GM15510 (cell line): Measurements from ENCODE around the gene WWOX.

Experiments
- POLR2A ChIP-seq: IDR thresholded peaks from 3 replicates; pipeline ENCODE4 v1.6.1; 2011; ENCODE audit warnings: borderline replicate concordance; ENCODE audit not compliant: insufficient read length; ENCODE audit errors: extremely low read depth

WWOX gene

GRCh38 chr16:79037521-79038373, 938.3 kb downstream of the WWOX start:
- TF ChIP-seq POLR2A, result no peak

- TF ChIP-seq POLR2A, result no peak
Measured at GRCh38 chr16:79041206-79041605, 941.8 kb downstream of the WWOX start.

- no peak for TF ChIP-seq POLR2A
Measured at GRCh38 chr16:79042141-79042540, 942.7 kb downstream of the WWOX start.

DNA sequence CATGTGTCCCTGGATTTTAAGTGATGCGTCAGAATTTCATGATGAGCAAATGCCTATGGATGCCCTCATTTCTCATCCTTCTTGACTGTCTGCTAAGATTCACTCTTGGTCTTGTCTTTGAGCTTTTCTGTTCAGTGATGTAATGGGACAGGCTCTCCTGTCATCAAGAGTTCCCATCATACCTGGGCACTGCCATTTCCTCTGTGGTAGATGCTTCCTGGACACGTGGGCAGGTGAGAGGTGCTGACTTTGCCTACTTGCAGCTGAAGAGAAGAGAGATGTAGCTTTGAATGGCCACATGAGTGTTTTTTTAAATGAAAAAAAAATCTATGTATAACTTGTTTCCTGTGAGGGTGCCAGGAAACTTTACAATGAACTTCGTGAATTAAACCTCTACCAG, 943.4 kb downstream of the WWOX start:
- TF ChIP-seq POLR2A, result no peak

DNA sequence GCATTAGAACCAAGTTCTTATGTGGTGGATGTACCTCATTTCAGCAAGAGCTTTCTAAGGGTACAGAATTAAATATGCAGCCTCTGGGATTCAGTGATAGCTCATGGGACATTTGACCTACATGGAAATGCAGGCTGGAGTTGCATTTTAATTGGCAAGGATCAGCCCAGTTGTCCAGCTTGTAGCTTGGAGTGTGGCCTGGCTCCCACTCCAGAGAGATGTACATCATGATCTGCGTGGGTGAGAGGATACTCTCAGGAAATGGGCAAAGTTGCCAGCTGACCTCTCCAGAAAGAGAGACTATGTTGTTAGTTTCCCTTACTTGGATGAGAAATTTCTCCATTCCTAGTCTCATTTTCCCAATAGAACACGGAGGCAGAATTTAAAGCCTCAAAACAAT, 945.7 kb downstream of the WWOX start:
- no peak for TF ChIP-seq POLR2A

DNA sequence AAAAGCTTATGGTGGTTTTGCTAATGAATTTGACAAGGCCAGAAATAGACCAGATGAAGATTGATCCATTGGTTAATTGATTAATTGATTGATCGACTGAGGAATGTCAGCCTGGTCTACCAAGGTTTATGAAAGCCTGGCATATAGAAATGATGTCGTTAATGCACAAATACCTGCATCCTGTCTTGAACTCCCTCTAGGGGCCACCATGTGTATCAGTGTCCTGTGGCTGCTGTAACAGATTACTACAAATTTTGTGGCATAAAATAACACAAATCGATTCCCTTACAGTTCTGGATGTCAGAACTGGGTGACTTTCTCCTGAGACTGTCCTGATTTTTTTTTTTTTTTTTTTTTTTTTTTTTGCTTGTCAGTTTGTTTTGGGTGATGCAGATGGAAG, 947.9 kb downstream of the WWOX start:
- no peak for TF ChIP-seq POLR2A

DNA sequence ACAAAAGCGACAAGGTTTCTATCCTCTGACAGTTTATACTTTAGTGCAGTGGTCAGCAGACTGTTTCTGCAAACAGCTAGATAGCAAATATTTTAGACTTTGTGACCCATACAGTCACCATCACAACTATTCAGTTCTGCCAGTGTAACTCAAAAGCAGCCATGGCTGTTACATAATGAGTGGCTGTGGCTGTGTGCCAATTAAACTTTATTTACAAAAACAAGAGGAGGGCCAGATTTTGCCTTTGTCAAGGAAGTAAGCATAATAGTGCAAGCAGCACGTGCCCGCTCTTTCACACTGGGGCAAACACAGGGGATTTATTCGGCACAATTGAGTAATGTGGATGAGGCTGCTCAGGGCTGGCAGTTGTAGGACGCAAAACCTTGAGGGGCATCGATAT, 949.6 kb downstream of the WWOX start:
- no peak for TF ChIP-seq POLR2A

DNA sequence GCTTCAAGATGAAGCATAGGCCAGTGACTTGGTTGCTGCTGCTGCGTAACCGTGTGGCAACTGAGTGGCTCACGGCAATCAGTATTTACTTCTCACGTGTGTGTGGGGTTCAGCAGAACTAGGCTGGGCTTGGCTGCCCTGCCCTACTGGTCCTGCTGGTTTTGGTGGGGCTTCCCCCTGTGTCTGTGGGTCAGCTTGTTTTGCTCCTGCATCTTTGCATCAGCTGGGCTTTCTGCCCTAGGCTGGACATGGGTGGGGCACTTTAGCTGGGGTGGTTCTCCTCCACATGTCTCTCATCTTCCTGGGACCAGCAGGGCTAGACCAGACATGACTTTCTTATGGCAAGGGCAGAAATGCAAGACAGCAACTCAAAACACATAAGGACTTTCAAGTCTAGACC, 950.6 kb downstream of the WWOX start:
- TF ChIP-seq POLR2A, result no peak

- no peak for TF ChIP-seq POLR2A
Measured at GRCh38 chr16:79051313-79051712, 951.9 kb downstream of the WWOX start.

DNA sequence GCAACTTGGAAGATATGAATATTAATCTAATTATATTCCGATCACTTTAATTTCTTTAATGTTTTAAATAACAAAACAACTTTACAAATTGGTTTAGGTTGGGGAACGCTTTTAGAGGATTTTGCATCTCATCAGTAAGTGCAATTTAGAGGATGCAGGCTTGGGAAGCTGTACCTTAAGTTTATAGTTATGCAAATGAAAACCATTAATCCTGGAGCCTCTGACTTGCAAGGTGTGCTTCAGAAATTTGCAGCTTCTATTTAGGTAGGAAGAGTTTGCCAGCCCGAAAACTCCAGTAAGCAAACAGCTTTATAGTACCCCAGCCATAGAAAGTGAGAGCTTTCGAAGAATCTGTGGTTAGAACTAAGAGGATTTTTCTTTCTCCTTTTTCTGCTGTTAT, 954.1 kb downstream of the WWOX start:
- TF ChIP-seq POLR2A, result no peak

GRCh38 chr16:79054211-79054984, 954.9 kb downstream of the WWOX start:
- TF ChIP-seq POLR2A, result no peak

DNA sequence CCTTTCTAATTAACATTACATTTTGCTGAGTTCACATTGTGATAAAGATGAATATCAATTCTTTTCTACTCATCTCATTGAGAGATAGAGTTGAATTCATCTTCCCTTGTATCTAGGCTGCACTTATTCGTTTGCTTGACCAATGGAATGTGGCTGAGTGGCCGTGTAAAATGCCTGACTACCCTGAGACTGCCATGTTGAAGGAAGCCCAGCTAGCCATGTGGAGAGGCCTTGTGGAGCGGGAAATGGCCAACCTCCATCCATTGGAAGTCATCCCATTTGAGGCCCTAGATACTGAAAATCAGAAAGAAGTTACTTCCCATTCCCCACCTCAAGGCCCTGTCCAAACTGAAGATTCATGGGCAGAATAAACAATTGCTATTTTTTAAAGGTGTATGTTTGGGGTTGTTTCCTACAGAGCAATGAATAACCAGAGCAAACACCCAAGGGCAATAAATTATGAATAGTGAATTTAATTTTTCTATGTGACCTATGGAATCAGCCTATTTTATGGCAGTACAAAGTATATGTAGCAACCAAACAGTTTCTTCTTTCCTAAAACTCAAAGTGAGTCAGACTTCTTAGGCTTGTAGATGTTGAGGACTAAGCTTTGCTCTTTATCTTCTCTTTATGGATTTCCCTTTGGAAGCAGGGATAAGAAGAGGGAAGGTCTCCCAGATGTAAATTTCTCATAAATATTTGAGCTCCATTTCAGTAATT, 956.0 kb downstream of the WWOX start:
- no peak for TF ChIP-seq POLR2A

GRCh38 chr16:79061181-79061580, 961.7 kb downstream of the WWOX start:
- TF ChIP-seq POLR2A, result no peak

GRCh38 chr16:79062336-79062735, 962.9 kb downstream of the WWOX start:
- no peak for TF ChIP-seq POLR2A

DNA sequence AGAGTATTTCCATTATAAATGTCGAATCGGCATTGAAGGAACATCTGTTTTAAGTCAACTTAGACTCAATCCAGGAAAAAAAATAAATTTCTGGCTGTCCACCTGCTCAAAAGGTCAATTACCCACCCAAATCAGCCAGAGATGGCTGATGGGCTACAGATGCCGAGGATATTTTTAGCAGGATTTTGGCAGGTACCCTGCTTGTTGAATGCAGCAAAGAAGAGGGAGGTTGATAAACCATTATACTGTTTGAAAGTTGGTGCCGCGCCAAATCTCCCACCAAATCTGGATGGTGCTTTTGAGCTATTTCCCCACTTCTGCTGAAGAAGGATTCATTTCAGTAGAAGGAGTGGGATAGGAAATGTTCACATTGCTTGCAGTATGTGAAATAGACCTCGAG, 963.4 kb downstream of the WWOX start:
- TF ChIP-seq POLR2A, result no peak

DNA sequence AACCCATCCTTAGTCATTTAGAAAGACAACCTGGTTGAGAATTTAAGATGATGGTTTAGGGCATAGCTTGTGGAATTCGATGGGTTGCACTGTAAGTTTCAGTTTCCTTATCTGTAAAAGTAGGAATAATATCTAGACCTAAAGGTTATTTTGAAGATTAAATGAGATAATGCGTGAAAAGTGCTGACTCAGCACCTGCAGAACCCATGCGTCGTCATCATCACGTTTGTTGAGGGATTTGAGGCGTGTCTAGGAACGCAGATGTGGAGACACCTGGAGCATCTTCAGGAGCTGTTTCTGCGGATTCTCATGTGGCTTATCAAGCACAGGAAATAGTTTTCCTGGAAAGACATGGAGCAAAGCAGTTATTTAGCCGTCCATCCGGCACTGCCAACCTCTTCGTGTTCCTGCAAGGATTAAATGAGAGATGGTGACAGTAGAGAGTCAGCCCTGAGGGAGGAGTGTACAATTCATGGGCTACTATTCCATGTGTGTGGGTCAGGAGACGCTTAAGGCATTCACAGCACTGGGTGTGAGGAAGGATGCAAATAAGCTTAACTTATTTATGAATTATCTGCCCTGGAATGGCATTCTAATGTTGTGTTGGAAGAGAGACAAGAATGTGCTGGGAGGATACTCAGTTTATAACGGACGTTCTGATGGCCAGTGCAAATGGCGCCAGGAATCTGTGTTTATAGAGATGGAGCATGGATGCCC, 965.0 kb downstream of the WWOX start:
- TF ChIP-seq POLR2A, result no peak

GRCh38 chr16:79066561-79066960, 967.1 kb downstream of the WWOX start:
- no peak for TF ChIP-seq POLR2A
